PFSK-1 (cell line): ENCODE results near the gene SASH3.

Experiments used
- FOXP2 ChIP-seq: optimal IDR thresholded peaks from 2 replicates; pipeline ENCODE3; 2011; ENCODE audit warnings: borderline replicate concordance, control low read depth, inconsistent platforms; ENCODE audit not compliant: insufficient read depth; ENCODE audit errors: extremely low read length, extremely low read depth
- POLR2AphosphoS5 ChIP-seq: IDR thresholded peaks from 2 replicates; pipeline ENCODE4 v1.6.1; 2012; ENCODE audit warnings: low read depth, mild to moderate bottlenecking, control low read depth, low read length, moderate library complexity

- TF ChIP-seq POLR2AphosphoS5 (no peak), FOXP2 (no peak)
Observed at GRCh38 chrX:129780441-129781105, 824 bp downstream of the SASH3 start.
